ENCODE data around the gene FBXW12. TPM values are rescaled to one million over a fixed set of nuclear protein-coding genes. Genes with fewer than 3 reads are reported as not detected.
A peak's percentile ranks its signal among the peaks of the same experiment; 100 is the strongest.

Gene FBXW12
- total RNA-seq, 1 experiment from 2014 or later: not detected

GRCh38 chr3:48398701-48399386 is 26.8 kb downstream of the FBXW12 start:
- Histone ChIP-seq H3K4me3 (ENCODE audit: low read length) (no peak overlapping the region), H3K9me3 (ENCODE audit: low read length) (no peaks in the 10 kb centered on the region), H3F3A (ENCODE audit: low read length, unreplicated experiment) (no peaks in the 10 kb centered on the region), H3K27ac (ENCODE audit: low read length) (no peak overlapping the region), H3K36me3 (ENCODE audit: low read depth, low read length) (no peaks in the 10 kb centered on the region), H3K79me2 (ENCODE audit: low read length) (no peaks in the 10 kb centered on the region), H3K27me3 (ENCODE audit: low read length) (no peaks in the 10 kb centered on the region), H3K9me2 (replicated peaks; ENCODE audit: low read length) (no peaks in the 10 kb centered on the region), H3K9ac (ENCODE audit: low read length) (no peak overlapping the region), H3K4me2 (ENCODE audit: low read length) (no peak overlapping the region), H2AFZ (ENCODE audit: low read length) (no peak overlapping the region), H3K4me1 (ENCODE audit: insufficient read depth, low read length) (peaks cover 11% of the 10 kb centered on the region; the same call in 1 of the 2 replicates), H4K20me1 (ENCODE audit: low read length) (no peaks in the 10 kb centered on the region)
- DNase-seq: no peak
- ChIA-PET CTCF (interaction anchor here (0.9 to 3.9 kb wide), 2 partner anchors 37 kb away, joined by 3 to 222 read pairs; no protein-coding TSS in a partner anchor), POLR2A (ENCODE audit: unreplicated experiment) (no interaction called here)
- ATAC-seq: no peak
- intact Hi-C loops (cut with micrococcal nuclease): no loop called here
- no TSS peak for BruUV-seq (replicated peaks)
- TF ChIP-seq EZH2 (IDR thresholded peaks at IDR 0.05; ENCODE audit: low read length, unreplicated experiment): no peak
- TF ChIP-seq EZH2phosphoT487 (IDR thresholded peaks at IDR 0.05; ENCODE audit: borderline replicate concordance, low read length): no peak
- no peak for TF ChIP-seq CTCF (conservative IDR thresholded peaks at IDR 0.05; ENCODE audit: low read depth, low read length)

- Histone ChIP-seq H4K20me1 (ENCODE audit: low read length) (no peaks in the 10 kb centered on the region), H3K79me2 (ENCODE audit: low read length) (no peaks in the 10 kb centered on the region), H2AFZ (ENCODE audit: low read length) (no peak overlapping the region), H3K9ac (ENCODE audit: low read length) (no peak overlapping the region), H3F3A (ENCODE audit: low read length, unreplicated experiment) (no peaks in the 10 kb centered on the region), H3K4me2 (ENCODE audit: low read length) (no peak overlapping the region), H3K36me3 (ENCODE audit: low read depth, low read length) (no peaks in the 10 kb centered on the region), H3K4me3 (ENCODE audit: low read length) (no peak overlapping the region), H3K27me3 (ENCODE audit: low read length) (no peaks in the 10 kb centered on the region), H3K9me2 (replicated peaks; ENCODE audit: low read length) (no peaks in the 10 kb centered on the region), H3K9me3 (ENCODE audit: low read length) (no peaks in the 10 kb centered on the region), H3K4me1 (ENCODE audit: insufficient read depth, low read length) (peaks cover 11% of the 10 kb centered on the region; the same call in 1 of the 2 replicates), H3K27ac (ENCODE audit: low read length) (no peak overlapping the region)
- ATAC-seq (peak; percentile 19; the same call in 1 of the 2 replicates), DNase-seq (peak; percentile 11)
- CTCF ChIA-PET: interaction anchor here (2.1 to 3.9 kb wide), 2 partner anchors 37 to 124 kb away, joined by 13 to 222 read pairs; no protein-coding TSS in a partner anchor
- TF ChIP-seq CTCF (conservative IDR thresholded peaks at IDR 0.05; ENCODE audit: low read depth, low read length) (no peak), EZH2 (IDR thresholded peaks at IDR 0.05; ENCODE audit: low read length, unreplicated experiment) (no peak), EZH2phosphoT487 (IDR thresholded peaks at IDR 0.05; ENCODE audit: borderline replicate concordance, low read length) (no peak)
- POLR2A ChIA-PET (ENCODE audit: unreplicated experiment): no interaction called here
- intact Hi-C loops (cut with micrococcal nuclease): no loop called here
- no TSS peak for BruUV-seq (replicated peaks)
Observed at GRCh38 chr3:48399387-48400172, 27.6 kb downstream of the FBXW12 start.
